ENCODE results near the gene FYB1.

The FYB1 gene

DNA sequence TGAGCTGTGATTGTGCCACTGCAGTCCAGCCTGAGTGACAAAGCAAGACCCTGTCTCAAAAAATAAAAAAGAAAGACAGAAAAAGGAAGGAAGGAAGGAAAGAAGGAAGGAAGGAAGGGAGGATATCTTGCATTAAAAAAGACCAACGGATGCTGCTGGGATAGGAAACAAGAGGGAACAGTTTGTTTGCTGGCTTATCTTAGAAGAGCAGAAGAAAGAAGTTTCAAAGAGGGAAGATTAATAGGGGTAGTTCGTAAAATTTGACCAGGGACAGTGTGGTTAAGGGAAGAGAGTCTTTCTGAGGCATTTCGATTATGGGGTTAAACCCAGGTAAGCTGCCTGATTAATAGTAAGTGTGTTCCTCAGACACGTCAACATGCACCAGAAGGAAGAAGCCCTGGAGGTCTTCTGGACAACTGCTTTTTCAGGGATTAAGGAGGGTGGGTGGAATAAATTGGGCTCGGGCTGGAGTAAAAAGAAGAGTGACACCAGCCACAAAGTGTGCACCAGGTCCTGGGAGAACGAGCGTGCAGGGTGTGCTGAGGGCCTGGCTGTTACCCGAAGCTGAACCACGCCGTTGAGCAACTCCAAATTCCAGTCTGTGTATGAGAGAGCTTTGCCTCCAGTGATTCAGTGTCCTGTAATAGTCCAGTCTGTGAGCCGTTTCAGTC is 24.8 kb downstream of the FYB1 start:
- H3K4me1 ChIP-seq (ENCODE audit: control insufficient read depth, insufficient read depth, low read length, poor library complexity, severe bottlenecking) = no peaks in the 10 kb centered on the region
- H3K27ac ChIP-seq (ENCODE audit: low read depth, low read length, severe bottlenecking) = no peak overlapping the region
- H3K36me3 ChIP-seq (ENCODE audit: control insufficient read depth, insufficient read depth, low read length) = no peaks in the 10 kb centered on the region
- no peaks in the 10 kb centered on the region for H3K9me3 ChIP-seq (ENCODE audit: control insufficient read depth, low read length)
- H3K4me3 ChIP-seq (ENCODE audit: extremely low read depth, insufficient read depth, low read length, poor library complexity, severe bottlenecking) = no peak overlapping the region
- 79 to 84% methylated on average over 8 to 11 of the region's 11 CpGs for WGBS, 2 experiments (ENCODE audit: insufficient coverage in 2 of 2)

DNA sequence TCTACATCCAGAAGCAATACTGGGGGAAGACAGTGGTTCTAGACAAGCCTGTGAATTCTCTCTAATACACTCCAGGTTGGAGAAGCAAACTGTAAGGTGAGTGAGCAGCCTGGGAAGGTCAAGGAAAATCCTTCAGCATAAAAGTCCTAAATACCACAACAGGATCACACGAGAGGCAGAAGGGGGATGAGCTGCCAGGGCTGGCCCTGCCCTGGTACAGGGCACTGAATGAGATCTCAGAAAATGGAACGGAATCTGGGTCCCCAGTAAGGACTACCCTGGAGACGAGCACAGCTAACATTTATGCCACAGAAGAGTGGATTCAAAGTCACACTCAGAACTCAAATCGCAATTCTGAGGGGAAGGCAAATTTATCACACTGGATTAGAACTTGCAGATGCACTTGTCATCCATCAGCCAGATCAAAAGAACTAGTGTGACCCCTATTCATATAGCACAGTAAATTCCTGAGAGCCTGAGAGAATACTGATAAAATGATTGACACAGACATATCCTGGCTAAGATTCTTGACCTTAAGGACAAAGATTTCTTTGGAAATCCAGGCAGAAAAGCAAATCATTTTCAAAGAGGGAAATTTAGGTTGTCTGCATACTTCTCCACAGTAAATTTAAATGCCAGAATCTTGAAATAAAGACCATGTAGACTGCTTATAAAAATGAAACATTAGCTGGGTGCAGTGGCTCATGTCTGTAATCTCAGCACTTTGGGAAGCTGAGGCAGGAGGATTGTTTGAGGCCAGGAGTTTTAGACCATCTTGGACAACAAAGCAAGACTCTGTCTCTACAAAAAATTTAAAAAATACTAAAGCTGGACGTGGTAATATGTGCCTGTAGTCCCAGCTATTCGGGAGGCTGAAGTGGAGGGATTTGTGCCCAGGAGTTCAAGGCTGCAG is 25.6 kb downstream of the FYB1 start:
- Histone ChIP-seq H3K4me3 (ENCODE audit: extremely low read depth, insufficient read depth, low read length, poor library complexity, severe bottlenecking) (no peak overlapping the region), H3K9me3 (ENCODE audit: control insufficient read depth, low read length) (no peaks in the 10 kb centered on the region), H3K27ac (ENCODE audit: low read depth, low read length, severe bottlenecking) (no peak overlapping the region), H3K36me3 (ENCODE audit: control insufficient read depth, insufficient read depth, low read length) (no peaks in the 10 kb centered on the region), H3K4me1 (ENCODE audit: control insufficient read depth, insufficient read depth, low read length, poor library complexity, severe bottlenecking) (no peaks in the 10 kb centered on the region)
- 80 to 85% methylated on average over 4 to 6 of the region's 6 CpGs for WGBS, 2 experiments (ENCODE audit: insufficient coverage in 2 of 2)

GRCh38 chr5:39192450-39193160 is 26.8 kb downstream of the FYB1 start:
- Histone ChIP-seq H3K36me3 (ENCODE audit: control insufficient read depth, insufficient read depth, low read length) (no peaks in the 10 kb centered on the region), H3K27ac (ENCODE audit: low read depth, low read length, severe bottlenecking) (no peak overlapping the region), H3K9me3 (ENCODE audit: control insufficient read depth, low read length) (no peaks in the 10 kb centered on the region), H3K4me3 (ENCODE audit: extremely low read depth, insufficient read depth, low read length, poor library complexity, severe bottlenecking) (no peak overlapping the region), H3K4me1 (ENCODE audit: control insufficient read depth, insufficient read depth, low read length, poor library complexity, severe bottlenecking) (no peaks in the 10 kb centered on the region)
- 100% methylated on average over 1 of the region's 2 CpGs for WGBS, 2 experiments (ENCODE audit: insufficient coverage in 2 of 2)

DNA sequence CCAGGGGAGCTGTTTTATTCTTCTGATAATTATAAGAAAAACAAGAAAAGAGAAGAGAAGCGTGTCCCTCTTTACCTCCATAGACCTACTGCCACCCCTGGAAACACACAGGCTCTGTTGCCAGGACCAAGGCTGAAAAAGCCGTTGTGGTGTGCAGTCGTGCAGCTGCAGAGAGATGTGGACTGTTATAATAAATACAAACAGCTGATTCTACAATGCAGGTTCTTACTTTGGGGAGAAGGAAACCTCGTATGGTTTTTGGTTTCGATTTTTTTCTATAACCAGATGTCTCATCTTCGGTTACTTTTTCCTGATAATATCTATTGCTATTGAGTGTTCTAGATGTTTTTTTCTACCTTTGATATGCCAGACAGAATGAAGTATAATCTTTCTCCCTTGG is 28.1 kb downstream of the FYB1 start:
- Histone ChIP-seq H3K9me3 (ENCODE audit: control insufficient read depth, low read length) (no peaks in the 10 kb centered on the region), H3K4me3 (ENCODE audit: extremely low read depth, insufficient read depth, low read length, poor library complexity, severe bottlenecking) (no peak overlapping the region), H3K36me3 (ENCODE audit: control insufficient read depth, insufficient read depth, low read length) (no peaks in the 10 kb centered on the region), H3K4me1 (ENCODE audit: control insufficient read depth, insufficient read depth, low read length, poor library complexity, severe bottlenecking) (no peaks in the 10 kb centered on the region), H3K27ac (ENCODE audit: low read depth, low read length, severe bottlenecking) (no peak overlapping the region)
- WGBS, 2 experiments (ENCODE audit: insufficient coverage in 2 of 2) = no CpG with 5 or more reads among the region's 6 CpGs

GRCh38 chr5:39190311-39191102 is 28.9 kb downstream of the FYB1 start:
- no CpG with 5 or more reads among the region's 4 CpGs for WGBS, 2 experiments (ENCODE audit: insufficient coverage in 2 of 2)
- no peak overlapping the region for H3K4me3 ChIP-seq (ENCODE audit: extremely low read depth, insufficient read depth, low read length, poor library complexity, severe bottlenecking)
- no peaks in the 10 kb centered on the region for H3K36me3 ChIP-seq (ENCODE audit: control insufficient read depth, insufficient read depth, low read length)
- H3K4me1 ChIP-seq (ENCODE audit: control insufficient read depth, insufficient read depth, low read length, poor library complexity, severe bottlenecking) = no peaks in the 10 kb centered on the region
- no peak overlapping the region for H3K27ac ChIP-seq (ENCODE audit: low read depth, low read length, severe bottlenecking)
- H3K9me3 ChIP-seq (ENCODE audit: control insufficient read depth, low read length) = no peaks in the 10 kb centered on the region

DNA sequence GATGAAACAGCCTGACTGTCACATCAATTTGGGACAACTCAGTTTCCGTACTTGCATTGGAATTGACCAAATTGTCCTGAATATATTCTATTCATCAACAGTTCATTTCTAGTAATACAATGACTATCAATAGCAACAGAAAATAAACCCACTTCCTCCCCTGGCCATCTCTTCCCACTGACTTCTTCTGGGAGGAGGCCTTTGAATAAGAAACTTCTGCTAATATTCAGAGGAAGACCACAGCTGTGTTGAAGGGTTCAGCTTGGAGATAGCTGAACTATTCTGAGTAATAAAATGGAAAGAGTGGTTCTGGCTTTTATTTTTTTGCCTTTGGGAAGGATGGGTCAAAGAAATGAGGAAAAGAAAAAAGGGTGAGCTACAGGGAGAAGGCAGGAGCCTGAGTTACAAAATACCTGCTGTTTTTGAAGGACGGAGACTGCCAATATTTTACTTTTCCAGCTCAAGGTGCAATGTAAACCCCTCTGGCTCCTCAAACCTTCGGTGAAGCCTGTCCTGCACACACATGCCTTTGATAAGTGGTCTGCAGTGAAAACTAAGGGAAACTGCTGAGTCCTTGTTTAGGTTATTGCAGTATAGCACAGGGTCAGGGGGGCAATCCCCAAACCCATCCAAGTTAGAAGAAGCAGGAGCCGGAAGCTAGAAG is 29.9 kb downstream of the FYB1 start:
- H3K36me3 ChIP-seq (ENCODE audit: control insufficient read depth, insufficient read depth, low read length) = no peaks in the 10 kb centered on the region
- H3K4me1 ChIP-seq (ENCODE audit: control insufficient read depth, insufficient read depth, low read length, poor library complexity, severe bottlenecking) = no peaks in the 10 kb centered on the region
- 90 to 95% methylated on average over 2 to 4 of the region's 4 CpGs for WGBS, 2 experiments (ENCODE audit: insufficient coverage in 2 of 2)
- no peaks in the 10 kb centered on the region for H3K9me3 ChIP-seq (ENCODE audit: control insufficient read depth, low read length)
- H3K4me3 ChIP-seq (ENCODE audit: extremely low read depth, insufficient read depth, low read length, poor library complexity, severe bottlenecking) = no peak overlapping the region
- H3K27ac ChIP-seq (ENCODE audit: low read depth, low read length, severe bottlenecking) = no peak overlapping the region

GRCh38 chr5:39187831-39188731 is 31.3 kb downstream of the FYB1 start:
- H3K27ac ChIP-seq (ENCODE audit: low read depth, low read length, severe bottlenecking) = no peak overlapping the region
- H3K36me3 ChIP-seq (ENCODE audit: control insufficient read depth, insufficient read depth, low read length) = no peaks in the 10 kb centered on the region
- H3K4me3 ChIP-seq (ENCODE audit: extremely low read depth, insufficient read depth, low read length, poor library complexity, severe bottlenecking) = no peak overlapping the region
- no peaks in the 10 kb centered on the region for H3K9me3 ChIP-seq (ENCODE audit: control insufficient read depth, low read length)
- WGBS, 2 experiments (ENCODE audit: insufficient coverage in 2 of 2) = 98 to 99% methylated on average over 5 to 9 of the region's 13 CpGs
- no peaks in the 10 kb centered on the region for H3K4me1 ChIP-seq (ENCODE audit: control insufficient read depth, insufficient read depth, low read length, poor library complexity, severe bottlenecking)

DNA sequence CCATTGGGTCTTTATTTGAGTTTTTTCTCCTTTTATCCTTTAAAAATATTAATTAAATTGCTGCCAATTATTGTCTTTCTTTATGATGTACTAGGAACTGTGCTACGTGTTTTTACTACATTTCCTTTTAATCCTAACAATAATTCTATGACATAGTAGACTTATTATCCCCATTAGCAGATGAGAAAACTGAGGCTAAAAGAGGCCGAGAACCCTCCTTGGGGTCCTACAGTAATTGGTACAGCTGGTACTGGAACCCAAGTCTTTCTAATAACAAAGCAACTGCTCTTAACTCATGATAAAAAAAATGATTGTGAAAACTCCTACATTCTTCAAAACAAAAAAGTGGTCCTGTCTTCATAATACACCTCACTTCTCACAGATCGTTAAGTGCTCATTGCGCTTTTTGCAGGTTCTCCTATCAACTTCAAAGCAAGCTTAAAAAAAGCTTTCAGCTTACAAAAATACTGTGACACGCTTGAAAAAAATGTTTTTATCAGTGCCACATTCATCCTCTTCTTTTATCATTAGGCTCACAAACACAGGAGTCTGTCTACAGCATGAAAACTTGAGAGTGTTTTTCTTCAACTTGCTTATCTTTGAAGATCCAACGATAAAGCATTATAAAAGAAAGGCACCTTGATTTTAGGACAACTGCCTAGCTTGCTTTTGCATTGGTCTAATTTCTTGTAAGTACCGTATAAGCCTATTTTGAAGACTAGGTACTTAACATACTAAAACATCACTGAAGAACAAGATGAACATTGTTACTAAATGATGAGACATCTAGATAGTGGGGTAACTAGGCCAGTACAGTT is 32.4 kb downstream of the FYB1 start:
- 96 to 97% methylated on average over 4 to 5 of the region's 7 CpGs for WGBS, 2 experiments (ENCODE audit: insufficient coverage in 2 of 2)
- H3K27ac ChIP-seq (ENCODE audit: low read depth, low read length, severe bottlenecking) = no peak overlapping the region
- no peaks in the 10 kb centered on the region for H3K4me1 ChIP-seq (ENCODE audit: control insufficient read depth, insufficient read depth, low read length, poor library complexity, severe bottlenecking)
- H3K9me3 ChIP-seq (ENCODE audit: control insufficient read depth, low read length) = no peaks in the 10 kb centered on the region
- no peak overlapping the region for H3K4me3 ChIP-seq (ENCODE audit: extremely low read depth, insufficient read depth, low read length, poor library complexity, severe bottlenecking)
- H3K36me3 ChIP-seq (ENCODE audit: control insufficient read depth, insufficient read depth, low read length) = no peaks in the 10 kb centered on the region

GRCh38 chr5:39186289-39186688 is 33.1 kb downstream of the FYB1 start:
- 94% methylated on average over 2 of the region's 2 CpGs; no CpG with 5 or more reads in 1 of the 2 experiments for WGBS, 2 experiments (ENCODE audit: insufficient coverage in 2 of 2)
- no peak overlapping the region for H3K4me3 ChIP-seq (ENCODE audit: extremely low read depth, insufficient read depth, low read length, poor library complexity, severe bottlenecking)
- no peaks in the 10 kb centered on the region for H3K9me3 ChIP-seq (ENCODE audit: control insufficient read depth, low read length)
- no peaks in the 10 kb centered on the region for H3K4me1 ChIP-seq (ENCODE audit: control insufficient read depth, insufficient read depth, low read length, poor library complexity, severe bottlenecking)
- H3K27ac ChIP-seq (ENCODE audit: low read depth, low read length, severe bottlenecking) = no peak overlapping the region
- H3K36me3 ChIP-seq (ENCODE audit: control insufficient read depth, insufficient read depth, low read length) = no peaks in the 10 kb centered on the region

All from mesodermal cell (in vitro differentiated cells).